ENCODE results near the gene MIER3. TPM values are rescaled to one million over a fixed set of nuclear protein-coding genes. Genes with fewer than 3 reads are reported as not detected.

Gene MIER3
- total RNA-seq, 2 donors from 2014 or later: 12.4 to 15.5 TPM

GRCh38 chr5:56917534-56917933 is 34.4 kb downstream of the MIER3 start:
- Mint-ChIP-seq H3K27ac (no peak overlapping the region), H3K9me3 (no peaks in the 10 kb centered on the region), H3K36me3 (peaks cover 0 to 5% of the 10 kb centered on the region in 2 donors)
- no peak for DNase-seq (ENCODE audit: low spot score in 2 of 2)
- ATAC-seq: peak in 1 of 2 donors; percentile 24

- Mint-ChIP-seq H3K36me3 (peaks cover 0 to 6% of the 10 kb centered on the region in 2 donors), H3K9me3 (no peaks in the 10 kb centered on the region), H3K27ac (no peak overlapping the region)
- no peak for ATAC-seq
- DNase-seq (ENCODE audit: low spot score in 2 of 2): no peak
Measured at GRCh38 chr5:56914678-56915077, 37.2 kb downstream of the MIER3 start.

- Mint-ChIP-seq H3K9me3 (no peaks in the 10 kb centered on the region), H3K27ac (no peak overlapping the region), H3K36me3 (peaks cover 0 to 11% of the 10 kb centered on the region in 2 donors)
- ATAC-seq (no peak), DNase-seq (ENCODE audit: low spot score in 2 of 2) (no peak)
Measured at GRCh38 chr5:56913766-56914165, 38.2 kb downstream of the MIER3 start.

GRCh38 chr5:56910210-56910965 is 41.5 kb downstream of the MIER3 start:
- ATAC-seq: peak; percentile 25 to 32
- peaks cover 0 to 17% of the 10 kb centered on the region in 2 donors for H3K36me3 Mint-ChIP-seq
- no peak for DNase-seq (ENCODE audit: low spot score in 2 of 2)
- H3K27ac Mint-ChIP-seq: peak overlapping the region; percentile 93 to 94
- peaks cover 4 to 5% of the 10 kb centered on the region in 2 donors for H3K9me3 Mint-ChIP-seq

GRCh38 chr5:56909294-56910209 is 42.4 kb downstream of the MIER3 start, which contains the start of gene SETD9:
Gene SETD9 (plus strand): TSS chr5:56909596. CDS start chr5:56909646, 50 bp downstream.
- peaks cover 0 to 17% of the 10 kb centered on the region in 2 donors for H3K36me3 Mint-ChIP-seq
- peak; percentile 81 to 86 for ATAC-seq

GRCh38 chr5:56908942-56909293 is 43.0 kb downstream of the MIER3 start:
- peak overlapping the region; percentile 93 to 95 for H3K27ac Mint-ChIP-seq
- peaks cover 0 to 17% of the 10 kb centered on the region in 2 donors for H3K36me3 Mint-ChIP-seq
- peak in 1 of 2 donors; percentile 57 for ATAC-seq
- H3K9me3 Mint-ChIP-seq: peaks cover 4 to 5% of the 10 kb centered on the region in 2 donors
- DNase-seq (ENCODE audit: low spot score in 2 of 2): no peak

More at GRCh38 chr5:56909294-56910209, 42.4 kb downstream of the MIER3 start, which contains the start of gene SETD9:
- Mint-ChIP-seq H3K27ac (peak within 1 kb of the TSS; percentile 93 to 95), H3K9me3 (peaks cover 4 to 5% of the 10 kb centered on the region in 2 donors)
- DNase-seq (ENCODE audit: low spot score in 2 of 2): peak; percentile 92 to 97

- DNase-seq (ENCODE audit: low spot score in 2 of 2): peak in 1 of 2 donors; percentile 35
- ATAC-seq: peak; percentile 52 to 58
- Mint-ChIP-seq H3K9me3 (no peaks in the 10 kb centered on the region), H3K36me3 (no peaks in the 10 kb centered on the region), H3K27ac (no peak overlapping the region)
Measured at GRCh38 chr5:56900858-56901578, 50.9 kb downstream of the MIER3 start.

GRCh38 chr5:56900395-56900794 is 51.5 kb downstream of the MIER3 start:
- no peaks in the 10 kb centered on the region for H3K36me3 Mint-ChIP-seq
- H3K27ac Mint-ChIP-seq: no peak overlapping the region
- ATAC-seq (peak; percentile 31 to 48), DNase-seq (ENCODE audit: low spot score in 2 of 2) (no peak)
- no peaks in the 10 kb centered on the region for H3K9me3 Mint-ChIP-seq

- no peak for DNase-seq (ENCODE audit: low spot score in 2 of 2)
- Mint-ChIP-seq H3K27ac (no peak overlapping the region), H3K9me3 (no peaks in the 10 kb centered on the region), H3K36me3 (peaks cover 0 to 5% of the 10 kb centered on the region in 2 donors)
- no peak for ATAC-seq
Measured at GRCh38 chr5:56898213-56898612, 53.7 kb downstream of the MIER3 start.

GRCh38 chr5:56896763-56897162 is 55.2 kb downstream of the MIER3 start:
- Mint-ChIP-seq H3K36me3 (peaks cover 0 to 6% of the 10 kb centered on the region in 2 donors), H3K27ac (no peak overlapping the region), H3K9me3 (no peaks in the 10 kb centered on the region)
- DNase-seq (ENCODE audit: low spot score in 2 of 2) (no peak), ATAC-seq (no peak)

- ATAC-seq (no peak), DNase-seq (ENCODE audit: low spot score in 2 of 2) (no peak)
- Mint-ChIP-seq H3K9me3 (no peaks in the 10 kb centered on the region), H3K36me3 (peaks cover 7 to 31% of the 10 kb centered on the region in 2 donors), H3K27ac (no peak overlapping the region)
Measured at GRCh38 chr5:56893251-56893951, 58.5 kb downstream of the MIER3 start.

- ATAC-seq (no peak), DNase-seq (ENCODE audit: low spot score in 2 of 2) (no peak)
- H3K9me3 Mint-ChIP-seq: no peaks in the 10 kb centered on the region
- H3K36me3 Mint-ChIP-seq: peaks cover 13 to 43% of the 10 kb centered on the region in 2 donors
- no peak overlapping the region for H3K27ac Mint-ChIP-seq
Measured at GRCh38 chr5:56881571-56881970, 70.4 kb downstream of the MIER3 start.

- ATAC-seq (peak in 1 of 2 donors; percentile 53), DNase-seq (ENCODE audit: low spot score in 2 of 2) (no peak)
- Mint-ChIP-seq H3K9me3 (no peaks in the 10 kb centered on the region), H3K36me3 (peaks cover 14 to 43% of the 10 kb centered on the region in 2 donors), H3K27ac (peak overlapping the region in 1 of 2 donors; percentile 74)
Measured at GRCh38 chr5:56876327-56876726, 75.6 kb downstream of the MIER3 start.

GRCh38 chr5:56873056-56873455 is 78.9 kb downstream of the MIER3 start:
- H3K36me3 Mint-ChIP-seq: peaks cover 14 to 43% of the 10 kb centered on the region in 2 donors
- DNase-seq (ENCODE audit: low spot score in 2 of 2): no peak
- ATAC-seq: no peak

GRCh38 chr5:56871777-56872176 is 80.1 kb downstream of the MIER3 start:
- Mint-ChIP-seq H3K27ac (peak overlapping the region in 1 of 2 donors; percentile 3), H3K9me3 (no peaks in the 10 kb centered on the region), H3K36me3 (peaks cover 14 to 33% of the 10 kb centered on the region in 2 donors)
- DNase-seq (ENCODE audit: low spot score in 2 of 2): no peak
- no peak for ATAC-seq

More at GRCh38 chr5:56873056-56873455, 78.9 kb downstream of the MIER3 start:
- peak overlapping the region in 1 of 2 donors; percentile 75 for H3K27ac Mint-ChIP-seq
- H3K9me3 Mint-ChIP-seq: no peaks in the 10 kb centered on the region

All from activated naive CD4-positive, alpha-beta T cell treated with anti-CD3 and anti-CD28 coated beads, Interleukin-2, amount 50 U/mL, for 72 hours (primary cell).